CMK (cell line): Measurements from ENCODE around the gene IL20.
A peak's percentile ranks its signal among the peaks of the same experiment; 100 is the strongest.

Source experiments
- DNase-seq: peaks from one replicate; pipeline ENCODE4 v3.0.0-alpha.2; 2010; ENCODE audit warnings: low read depth

Gene IL20

GRCh38 chr1:206864939-206865671, at the start of gene IL20:
Gene IL20 (plus strand): TSS chr1:206865623. CDS start chr1:206865853, 230 bp downstream.
- DNase-seq = peak; percentile 70

GRCh38 chr1:206816390-206817287, 48.8 kb upstream of the IL20 start:
- no peak for DNase-seq

- no peak for DNase-seq
Measured at GRCh38 chr1:206821493-206821892, 43.9 kb upstream of the IL20 start.

- DNase-seq = no peak
Measured at GRCh38 chr1:206823727-206824126, 41.7 kb upstream of the IL20 start.

- DNase-seq = no peak
Measured at GRCh38 chr1:206824331-206824730, 41.1 kb upstream of the IL20 start.

- DNase-seq = no peak
Measured at GRCh38 chr1:206826394-206826793, 39.0 kb upstream of the IL20 start.

GRCh38 chr1:206828061-206828460, 37.4 kb upstream of the IL20 start:
- DNase-seq = no peak

GRCh38 chr1:206828765-206829164, 36.7 kb upstream of the IL20 start:
- no peak for DNase-seq

- DNase-seq = no peak
Measured at GRCh38 chr1:206829282-206829681, 36.1 kb upstream of the IL20 start.

- no peak for DNase-seq
Measured at GRCh38 chr1:206829875-206830274, 35.5 kb upstream of the IL20 start.

- no peak for DNase-seq
Measured at GRCh38 chr1:206831650-206832049, 33.8 kb upstream of the IL20 start.

- no peak for DNase-seq
Measured at GRCh38 chr1:206832352-206832880, 33.0 kb upstream of the IL20 start.

- DNase-seq = no peak
Measured at GRCh38 chr1:206833106-206833680, 32.2 kb upstream of the IL20 start.

GRCh38 chr1:206833801-206834200, 31.6 kb upstream of the IL20 start:
- DNase-seq = no peak

- no peak for DNase-seq
Measured at GRCh38 chr1:206834217-206834616, 31.2 kb upstream of the IL20 start.

- no peak for DNase-seq
Measured at GRCh38 chr1:206834711-206835110, 30.7 kb upstream of the IL20 start.

- DNase-seq = no peak
Measured at GRCh38 chr1:206835186-206835585, 30.2 kb upstream of the IL20 start.

- DNase-seq = no peak
Measured at GRCh38 chr1:206836111-206836510, 29.3 kb upstream of the IL20 start.

- DNase-seq = no peak
Measured at GRCh38 chr1:206839006-206839560, 26.3 kb upstream of the IL20 start.

GRCh38 chr1:206839857-206840256, 25.6 kb upstream of the IL20 start:
- DNase-seq = no peak

GRCh38 chr1:206841609-206842323, 23.7 kb upstream of the IL20 start:
- no peak for DNase-seq

- DNase-seq = no peak
Measured at GRCh38 chr1:206842854-206843253, 22.6 kb upstream of the IL20 start.
